Measurements from ENCODE around the gene HCN2.

HCN2 gene

GRCh38 chr19:642767-643727 lies 53.4 kb downstream of the HCN2 start:
- no peak for DNase-seq

GRCh38 chr19:643736-644135 lies 54.1 kb downstream of the HCN2 start:
- no peak for DNase-seq

GRCh38 chr19:644363-644762 lies 54.7 kb downstream of the HCN2 start:
- no peak for DNase-seq

- DNase-seq: no peak
These were observed 55.1 kb downstream of the HCN2 start for GRCh38 chr19:644789-645188.

- DNase-seq: no peak
These were observed 56.5 kb downstream of the HCN2 start for GRCh38 chr19:645912-646778.

- no peak for DNase-seq
These were observed 57.3 kb downstream of the HCN2 start for GRCh38 chr19:646779-647565.

GRCh38 chr19:647566-648284 lies 58.0 kb downstream of the HCN2 start:
- DNase-seq: no peak

- DNase-seq: no peak
These were observed 58.6 kb downstream of the HCN2 start for GRCh38 chr19:648305-648704.

- no peak for DNase-seq
These were observed 59.5 kb downstream of the HCN2 start for GRCh38 chr19:648904-649801.

- DNase-seq: no peak
These were observed 60.4 kb downstream of the HCN2 start for GRCh38 chr19:650121-650520.

- no peak for DNase-seq
These were observed 61.6 kb downstream of the HCN2 start for GRCh38 chr19:651114-651818.

GRCh38 chr19:651991-652390 lies 62.3 kb downstream of the HCN2 start:
- DNase-seq: no peak

- DNase-seq: no peak
These were observed 63.0 kb downstream of the HCN2 start for GRCh38 chr19:652467-653389.

GRCh38 chr19:653425-653824 lies 63.7 kb downstream of the HCN2 start:
- DNase-seq: no peak

GRCh38 chr19:655691-656090 lies 66.0 kb downstream of the HCN2 start:
- DNase-seq: no peak

- no peak for DNase-seq
These were observed 67.3 kb downstream of the HCN2 start for GRCh38 chr19:656751-657559.

- DNase-seq: no peak
These were observed 67.9 kb downstream of the HCN2 start for GRCh38 chr19:657611-658010.

- no peak for DNase-seq
These were observed 68.6 kb downstream of the HCN2 start for GRCh38 chr19:658059-658839.
